Epithelial cell of esophagus (primary cell): Measurements from ENCODE around the gene ABCF2.

Experiments used
- DNase-seq: peaks from one replicate; pipeline ENCODE4 v3.0.0; 2010; ENCODE audit warnings: low read depth
- H3K4me3 ChIP-seq: 2 replicates; pipeline ENCODE4 v1.5.1; 2011; ENCODE audit warnings: mild to moderate bottlenecking, low read length, control low read depth
- CTCF ChIP-seq: IDR thresholded peaks from 2 replicates; pipeline ENCODE4 v1.5.1; 2011; ENCODE audit warnings: low read depth, mild to moderate bottlenecking, low read length, control low read depth, inconsistent platforms; ENCODE audit not compliant: insufficient read depth; ENCODE audit errors: missing control alignments

The ABCF2 gene

DNA sequence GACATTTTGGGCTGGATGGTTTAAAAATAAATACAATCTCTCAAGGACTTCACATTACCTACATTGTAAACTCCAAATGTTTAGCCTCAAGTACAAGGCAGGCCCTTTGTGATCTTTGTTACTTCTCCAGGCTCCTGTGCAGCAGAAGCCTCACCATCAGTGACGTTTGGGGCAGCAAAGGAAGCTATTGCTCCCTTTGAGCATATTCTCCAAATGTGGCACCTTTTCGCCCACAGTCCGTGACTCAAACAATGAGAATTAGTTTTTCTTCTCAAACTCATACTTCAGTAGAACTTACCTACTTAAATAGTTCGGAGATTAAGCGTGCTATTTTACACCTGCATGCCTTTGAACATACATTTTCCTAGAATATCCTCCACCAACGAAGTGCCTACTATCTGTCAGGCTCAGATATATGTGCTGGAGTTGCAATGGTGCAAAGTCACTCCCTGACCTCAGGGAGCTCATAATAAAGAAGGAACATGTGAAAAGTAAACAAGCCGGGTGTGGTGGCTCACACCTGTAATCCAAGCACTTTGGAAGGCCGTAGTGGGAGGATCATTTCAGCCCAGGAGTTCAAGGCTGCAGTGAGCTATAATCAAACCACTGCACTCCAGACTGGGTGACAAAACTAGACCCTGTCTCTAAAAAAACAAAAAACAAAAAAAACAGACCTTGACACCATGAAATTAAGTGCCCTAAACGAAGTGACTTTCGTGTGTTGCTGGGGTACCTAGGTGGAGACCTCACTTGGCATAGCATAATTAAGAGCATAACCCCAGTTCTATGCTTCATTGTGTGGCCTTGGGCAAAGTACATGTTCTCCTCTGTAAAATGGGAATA, 1.2 kb upstream of the ABCF2 start:
- peak; percentile 26 for DNase-seq
- H3K4me3 ChIP-seq, result peak overlapping the region; percentile 85
- no peak for TF ChIP-seq CTCF

- no peak for DNase-seq
- TF ChIP-seq CTCF, result no peak
- H3K4me3 ChIP-seq, result peak overlapping the region; percentile 85
Measured at GRCh38 chr7:151226560-151226874, 488 bp downstream of the ABCF2 start.

GRCh38 chr7:151225948-151226510, 976 bp downstream of the ABCF2 start:
- DNase-seq, result peak; percentile 54
- TF ChIP-seq CTCF, result no peak
- peak overlapping the region; percentile 85 for H3K4me3 ChIP-seq

GRCh38 chr7:151223728-151224127, 3.3 kb downstream of the ABCF2 start:
- no peak overlapping the region for H3K4me3 ChIP-seq
- DNase-seq, result no peak
- TF ChIP-seq CTCF, result no peak

DNA sequence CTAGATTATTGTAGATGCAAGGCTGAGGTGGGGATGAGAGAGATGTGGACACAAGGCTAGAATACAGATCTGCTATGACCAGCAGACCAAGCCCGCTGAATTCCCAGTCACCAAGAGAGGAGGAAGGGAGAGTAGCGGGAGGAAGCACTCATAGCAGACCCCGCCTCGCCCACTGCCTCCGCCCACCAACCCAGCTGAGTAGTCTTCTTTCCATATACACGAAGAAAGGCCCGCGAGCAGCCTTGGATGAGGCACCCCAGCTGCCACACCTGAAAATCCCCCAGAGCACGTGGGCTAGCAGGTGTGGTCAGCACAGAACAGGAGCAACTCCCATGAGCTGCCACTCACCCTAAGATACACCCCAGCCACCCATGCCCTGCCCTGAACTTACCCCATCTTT, 8.8 kb downstream of the ABCF2 start:
- peak; percentile 13 for DNase-seq
- H3K4me3 ChIP-seq, result no peak overlapping the region
- TF ChIP-seq CTCF, result no peak

- no peak for DNase-seq
- TF ChIP-seq CTCF, result no peak
- H3K4me3 ChIP-seq, result no peak overlapping the region
Measured at GRCh38 chr7:151215396-151215795, 11.6 kb downstream of the ABCF2 start.

DNA sequence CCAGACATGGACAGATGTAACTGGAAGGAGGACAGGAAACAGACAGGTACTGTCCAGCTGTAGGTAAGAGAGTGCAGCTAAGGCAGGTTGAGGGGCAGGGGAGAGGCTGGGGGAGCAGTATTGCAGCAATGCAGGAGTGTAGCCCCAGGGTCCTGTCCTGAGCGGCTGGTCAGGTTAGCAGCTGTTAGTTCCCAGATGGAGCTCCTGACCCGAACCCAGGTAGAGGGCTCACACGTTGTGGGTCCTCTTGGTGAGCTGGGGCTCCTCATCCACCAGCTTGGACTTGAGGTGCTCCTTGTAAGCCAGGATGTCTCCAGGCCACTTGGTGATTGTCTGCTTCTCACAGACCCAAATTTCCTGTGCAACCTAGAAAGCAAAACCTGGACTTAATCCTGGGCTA, 13.2 kb downstream of the ABCF2 start:
- DNase-seq, result no peak
- TF ChIP-seq CTCF, result no peak
- H3K4me3 ChIP-seq, result no peak overlapping the region
